ENCODE results near the gene GPS1.

GPS1 gene

GRCh38 chr17:82050152-82050760 lies 1.4 kb upstream of the GPS1 start:
- H3K9me2 ChIP-seq (replicated peaks; ENCODE audit: insufficient read depth, low read length): no peaks in the 10 kb centered on the region
- H3K4me2 ChIP-seq (ENCODE audit: low read depth, low read length, poor library complexity, severe bottlenecking): no peak overlapping the region
- no peaks in the 10 kb centered on the region for H3K27me3 ChIP-seq (ENCODE audit: low read length)
- peaks cover 10% of the 10 kb centered on the region for H3K79me2 ChIP-seq (ENCODE audit: insufficient read depth, low read length)
- H3K4me3 ChIP-seq (ENCODE audit: insufficient read depth, low read length, poor library complexity, severe bottlenecking): no peak overlapping the region
- no peak overlapping the region for H2AFZ ChIP-seq (ENCODE audit: low read depth, low read length, severe bottlenecking)
- H3K9ac ChIP-seq (ENCODE audit: low read length): no peak overlapping the region
- H4K20me1 ChIP-seq (ENCODE audit: low read depth, low read length): no peaks in the 10 kb centered on the region
- H3F3A ChIP-seq (ENCODE audit: insufficient read depth): no peaks in the 10 kb centered on the region
- no peaks in the 10 kb centered on the region for H3K36me3 ChIP-seq (ENCODE audit: low read length)
- TF ChIP-seq EZH2phosphoT487 (conservative IDR thresholded peaks at IDR 0.05; ENCODE audit: low read length) (no peak), CTCF (IDR thresholded peaks at IDR 0.05; ENCODE audit: insufficient read depth, low read length, poor library complexity, severe bottlenecking) (no peak)
- no peaks in the 10 kb centered on the region for H3K9me3 ChIP-seq (ENCODE audit: insufficient read depth, low read length)
- H3K27ac ChIP-seq (ENCODE audit: low read depth, low read length): no peak overlapping the region

GRCh38 chr17:82050761-82051641 lies 697 bp upstream of the GPS1 start:
- peaks cover 10% of the 10 kb centered on the region for H3K79me2 ChIP-seq (ENCODE audit: insufficient read depth, low read length)
- H4K20me1 ChIP-seq (ENCODE audit: low read depth, low read length): no peaks in the 10 kb centered on the region
- no peaks in the 10 kb centered on the region for H3K27me3 ChIP-seq (ENCODE audit: low read length)
- H3K36me3 ChIP-seq (ENCODE audit: low read length): no peaks in the 10 kb centered on the region
- H3K27ac ChIP-seq (ENCODE audit: low read depth, low read length): no peak overlapping the region
- H3K4me2 ChIP-seq (ENCODE audit: low read depth, low read length, poor library complexity, severe bottlenecking): peak overlapping the region; percentile 53
- H3K9ac ChIP-seq (ENCODE audit: low read length): peak overlapping the region; percentile 55
- H3K4me3 ChIP-seq (ENCODE audit: insufficient read depth, low read length, poor library complexity, severe bottlenecking): peak overlapping the region; percentile 47
- no peaks in the 10 kb centered on the region for H3K9me2 ChIP-seq (replicated peaks; ENCODE audit: insufficient read depth, low read length)
- H3F3A ChIP-seq (ENCODE audit: insufficient read depth): no peaks in the 10 kb centered on the region
- no peak for TF ChIP-seq CTCF (IDR thresholded peaks at IDR 0.05; ENCODE audit: insufficient read depth, low read length, poor library complexity, severe bottlenecking)
- TF ChIP-seq EZH2phosphoT487 (conservative IDR thresholded peaks at IDR 0.05; ENCODE audit: low read length): no peak
- no peaks in the 10 kb centered on the region for H3K9me3 ChIP-seq (ENCODE audit: insufficient read depth, low read length)
- no peak overlapping the region for H2AFZ ChIP-seq (ENCODE audit: low read depth, low read length, severe bottlenecking)

GRCh38 chr17:82052638-82053059 lies 951 bp downstream of the GPS1 start:
- TF ChIP-seq EZH2phosphoT487 (conservative IDR thresholded peaks at IDR 0.05; ENCODE audit: low read length) (no peak), CTCF (IDR thresholded peaks at IDR 0.05; ENCODE audit: insufficient read depth, low read length, poor library complexity, severe bottlenecking) (no peak)
- no peaks in the 10 kb centered on the region for H3F3A ChIP-seq (ENCODE audit: insufficient read depth)
- no peaks in the 10 kb centered on the region for H4K20me1 ChIP-seq (ENCODE audit: low read depth, low read length)
- H3K27me3 ChIP-seq (ENCODE audit: low read length): no peaks in the 10 kb centered on the region
- H3K36me3 ChIP-seq (ENCODE audit: low read length): no peaks in the 10 kb centered on the region
- H3K27ac ChIP-seq (ENCODE audit: low read depth, low read length): no peak overlapping the region
- H3K9me2 ChIP-seq (replicated peaks; ENCODE audit: insufficient read depth, low read length): no peaks in the 10 kb centered on the region
- no peak overlapping the region for H2AFZ ChIP-seq (ENCODE audit: low read depth, low read length, severe bottlenecking)
- H3K4me3 ChIP-seq (ENCODE audit: insufficient read depth, low read length, poor library complexity, severe bottlenecking): peak overlapping the region; percentile 96
- no peaks in the 10 kb centered on the region for H3K9me3 ChIP-seq (ENCODE audit: insufficient read depth, low read length)
- peak overlapping the region; percentile 67 for H3K4me2 ChIP-seq (ENCODE audit: low read depth, low read length, poor library complexity, severe bottlenecking)
- peak overlapping the region; percentile 71 for H3K9ac ChIP-seq (ENCODE audit: low read length)
- peaks cover 10% of the 10 kb centered on the region for H3K79me2 ChIP-seq (ENCODE audit: insufficient read depth, low read length)
